ELR (cell line): ENCODE results near the gene KIAA0040.
"Not testable (repeated sequence)": the region's sequence is repeated elsewhere in the genome, so short reads cannot be mapped to it uniquely, and the experiment has no call there.

Source experiments
- DNase-seq: peaks from one replicate; pipeline ENCODE4 v3.0.0-alpha.2; 2015; ENCODE audit warnings: low read depth

The KIAA0040 gene

DNA sequence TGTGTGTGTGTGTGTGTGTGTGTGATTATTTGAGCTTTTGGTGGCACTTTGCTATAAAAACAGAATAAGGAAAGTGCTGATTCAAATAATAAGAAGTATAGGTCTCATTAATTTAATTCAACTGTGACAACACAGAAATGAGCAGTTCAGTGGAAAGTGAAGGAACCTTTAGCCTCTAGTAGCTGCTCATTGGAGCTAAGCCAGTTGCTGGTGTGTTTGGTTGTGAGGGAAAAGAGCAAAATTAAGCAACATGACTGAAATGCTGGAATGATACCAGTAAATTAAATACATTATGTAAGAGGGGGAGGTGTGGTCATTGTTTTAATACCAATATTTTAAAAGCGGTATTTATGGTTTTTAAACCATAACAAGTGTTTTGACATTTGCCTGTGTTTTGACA, 55.2 kb downstream of the KIAA0040 start:
- no peak for DNase-seq

DNA sequence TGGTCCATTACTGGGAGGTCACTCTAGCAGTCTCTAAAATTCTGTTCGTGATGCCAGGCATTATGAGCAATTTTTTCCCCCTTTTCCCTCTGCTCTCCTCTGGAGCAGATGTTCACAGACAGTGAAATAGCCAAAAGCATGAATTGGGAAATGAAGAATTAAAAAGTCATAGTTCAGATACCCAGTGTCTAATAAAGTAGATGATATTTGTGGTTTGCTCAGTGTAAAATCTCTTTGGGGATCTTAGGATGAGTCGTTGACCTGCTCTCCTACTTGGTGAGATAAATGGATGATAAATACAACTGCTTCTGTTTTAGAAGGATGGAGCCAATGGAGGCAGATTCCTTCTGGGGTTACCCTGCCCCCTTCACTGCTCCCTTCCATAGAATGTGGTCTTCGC, 56.3 kb downstream of the KIAA0040 start:
- no peak for DNase-seq

DNA sequence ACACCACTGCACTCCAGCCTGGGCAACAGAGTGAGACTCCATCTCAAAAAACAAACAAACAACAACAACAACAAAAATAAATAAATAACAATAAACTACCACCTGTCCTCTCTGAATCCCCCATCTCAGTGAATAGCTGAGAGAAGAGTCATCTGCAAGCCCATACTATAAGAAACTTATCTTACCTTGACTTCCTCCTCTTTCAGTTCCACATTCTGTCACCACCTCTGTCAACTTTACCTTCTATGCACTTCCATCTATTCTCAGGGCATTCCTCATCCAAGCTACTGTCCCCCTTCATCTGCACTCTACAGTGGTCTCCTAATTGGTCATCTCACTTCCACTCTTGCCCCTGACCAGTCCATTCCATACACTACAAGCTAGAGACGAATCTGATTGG, 58.1 kb downstream of the KIAA0040 start:
- DNase-seq = no peak

DNA sequence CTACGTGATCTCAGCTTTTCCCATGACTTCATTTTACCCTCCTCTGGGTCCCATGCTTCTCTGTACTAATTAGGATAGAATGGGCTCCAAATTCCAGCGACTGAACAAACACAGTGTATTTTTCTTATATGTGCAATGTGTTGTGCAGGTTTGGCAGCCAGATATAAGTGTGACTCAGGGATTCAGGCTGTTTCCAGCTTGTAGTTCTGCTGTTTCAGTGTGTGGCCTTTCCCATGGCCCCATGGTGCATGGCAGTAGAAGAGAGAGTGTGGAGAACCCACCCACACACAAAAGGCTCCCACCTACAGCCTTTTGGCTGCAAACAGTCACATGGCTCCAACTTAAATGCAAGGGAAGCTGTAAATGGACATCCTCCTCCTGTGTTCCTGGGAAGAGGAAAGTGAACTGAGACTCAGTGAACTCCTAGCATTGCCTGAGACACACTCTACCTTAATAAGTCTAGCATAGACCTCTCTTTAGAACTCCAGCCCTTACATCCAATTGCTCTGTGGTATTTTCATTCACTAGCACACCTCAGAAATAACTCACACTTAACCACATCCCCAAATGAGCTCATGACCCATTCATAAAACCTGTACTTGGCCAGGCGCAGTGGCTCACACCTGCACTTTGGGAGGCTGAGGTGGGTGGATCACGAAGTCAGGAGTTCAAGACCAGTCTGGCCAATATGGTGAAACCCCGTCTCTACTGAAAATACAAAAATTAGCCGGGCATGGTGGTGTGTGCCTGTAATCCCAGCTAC, 58.7 kb downstream of the KIAA0040 start:
- DNase-seq = no peak

DNA sequence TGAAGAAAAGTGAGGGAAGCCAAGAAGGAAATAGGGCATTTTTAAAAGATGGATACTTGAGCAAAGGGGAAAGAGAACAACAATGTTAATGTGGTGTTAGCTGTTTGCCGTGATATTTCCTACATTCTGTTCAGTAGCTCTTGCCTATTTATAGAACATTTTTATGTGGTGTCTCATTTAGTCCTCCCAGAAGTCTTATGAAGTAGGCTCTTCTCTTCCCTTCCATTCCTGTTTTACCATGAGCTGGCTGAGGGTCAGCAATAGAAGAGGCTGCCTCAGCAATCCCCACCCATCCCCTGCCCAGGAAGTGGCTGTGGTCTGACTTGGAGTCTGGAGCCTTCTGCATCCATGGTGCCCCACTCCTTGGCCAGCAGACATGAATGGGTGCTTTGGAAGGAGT, 60.1 kb downstream of the KIAA0040 start:
- DNase-seq = peak; percentile 12

DNA sequence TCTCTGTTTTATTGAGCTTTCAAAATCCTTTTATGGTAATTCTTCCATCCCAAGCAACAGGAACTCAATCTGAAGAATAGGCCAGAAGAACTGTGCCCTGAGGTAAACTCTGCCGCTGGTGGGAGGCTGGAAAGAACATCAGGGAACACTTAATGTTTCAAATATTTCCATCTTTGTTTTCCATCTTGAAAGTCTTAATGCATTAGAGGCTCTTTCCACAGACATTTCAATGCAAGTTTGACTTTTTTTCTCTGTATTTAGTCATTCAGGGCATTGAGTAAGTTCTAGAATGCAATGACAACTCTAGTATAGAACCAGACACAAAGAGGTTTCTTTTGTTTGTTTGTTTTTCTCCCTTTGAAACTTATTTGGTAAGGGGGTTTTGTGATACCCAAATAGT, 61.5 kb downstream of the KIAA0040 start:
- no peak for DNase-seq

DNA sequence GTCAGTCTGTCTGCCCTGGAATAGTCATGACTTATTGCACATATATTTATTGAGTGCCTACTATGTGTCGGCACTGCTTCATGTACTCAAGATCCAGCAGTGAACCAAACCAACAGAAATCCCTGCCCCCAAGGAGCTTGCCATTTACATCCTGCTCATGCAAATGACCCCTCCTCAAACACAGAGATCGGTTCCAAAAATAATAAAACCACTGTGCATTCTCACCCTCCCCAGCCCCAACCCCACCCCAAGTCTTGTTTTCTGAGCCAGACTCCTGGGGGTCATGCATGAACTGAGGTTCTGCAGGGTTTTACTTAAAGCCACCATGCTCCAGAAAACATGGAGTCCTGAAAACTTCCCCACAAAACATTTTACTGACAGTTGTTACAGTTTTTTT, 61.9 kb downstream of the KIAA0040 start:
- DNase-seq = no peak

DNA sequence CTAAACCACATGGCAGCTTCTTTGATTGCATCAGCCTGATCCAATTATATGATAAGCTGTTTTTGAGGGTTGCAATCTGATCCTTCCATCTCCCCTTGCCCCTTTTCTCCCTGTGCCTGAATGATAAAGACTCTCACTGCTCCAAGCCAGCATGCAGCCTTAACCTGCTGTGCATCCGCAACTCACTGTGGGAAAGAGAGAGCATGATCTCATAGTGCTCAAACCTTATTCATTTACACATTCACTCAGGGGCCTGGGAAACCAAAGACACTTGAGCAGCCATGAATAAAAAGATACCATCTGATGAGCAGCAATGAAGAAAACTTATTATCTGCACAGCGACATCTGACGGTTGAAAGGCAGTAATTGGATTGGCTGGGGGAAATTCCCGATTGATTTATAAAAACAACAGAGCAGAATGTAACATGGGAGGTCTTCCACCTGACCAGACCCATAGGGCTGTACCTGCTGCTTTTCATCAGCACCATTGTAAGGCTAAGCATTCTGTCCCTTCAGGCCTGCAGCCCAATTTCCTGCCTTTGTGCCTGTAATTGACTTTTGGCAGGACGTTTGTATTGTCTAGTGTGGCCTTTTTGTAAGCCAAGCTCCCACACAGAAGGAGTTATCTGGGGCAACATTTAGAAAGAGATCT, 62.5 kb downstream of the KIAA0040 start:
- DNase-seq = no peak

DNA sequence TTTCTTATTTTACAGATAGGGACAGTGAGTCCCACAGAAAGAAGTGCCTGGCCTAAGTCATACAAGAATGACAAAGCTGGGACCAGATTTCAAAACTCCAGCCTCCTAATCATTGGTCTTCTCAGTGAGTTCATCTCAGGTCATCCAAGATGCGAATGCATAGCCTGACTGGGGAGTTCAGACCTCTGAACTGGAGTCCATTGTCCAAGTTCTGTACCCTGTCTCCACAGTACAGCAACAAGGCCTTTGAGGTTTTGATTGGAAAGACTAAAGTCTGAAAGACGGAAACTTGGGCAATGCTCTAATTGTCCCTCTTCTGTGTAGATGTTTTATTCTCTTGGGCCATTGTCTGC, 63.0 kb downstream of the KIAA0040 start:
- no peak for DNase-seq

DNA sequence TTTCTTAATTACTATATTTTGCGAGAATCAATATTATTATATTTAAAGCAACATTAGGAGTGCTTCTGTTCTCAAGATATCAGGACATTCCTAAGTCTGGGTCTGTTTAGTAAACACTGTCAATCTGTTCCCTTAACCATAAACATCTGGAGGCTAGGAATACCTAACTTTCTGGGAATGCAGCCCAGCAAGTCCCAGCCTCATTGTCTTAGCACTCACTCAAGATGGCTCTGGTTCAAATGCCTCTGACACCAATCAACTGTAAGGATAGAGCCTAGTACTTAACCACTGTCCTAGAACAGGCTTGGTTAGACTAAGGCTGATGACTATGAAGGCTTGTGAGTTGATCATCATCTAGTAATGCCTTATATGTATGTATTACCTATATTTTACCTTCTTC, 63.4 kb downstream of the KIAA0040 start:
- no peak for DNase-seq

DNA sequence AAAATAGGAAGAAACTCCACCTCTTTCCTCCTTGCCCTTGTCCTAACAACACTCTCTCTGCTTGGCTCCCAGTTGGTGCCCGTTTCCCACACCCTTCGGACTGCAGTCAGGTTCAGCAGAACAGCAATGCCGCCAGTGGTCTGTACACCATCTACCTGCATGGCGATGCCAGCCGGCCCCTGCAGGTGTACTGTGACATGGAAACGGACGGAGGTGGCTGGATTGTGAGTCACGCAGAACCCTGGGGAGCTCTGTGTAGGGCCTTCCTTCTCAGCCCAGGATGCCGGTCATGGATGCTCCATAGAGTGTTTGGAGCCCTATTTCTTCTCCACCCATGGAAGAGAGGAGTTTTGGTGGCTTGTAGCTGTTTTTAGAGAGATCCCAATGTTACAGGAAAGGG, 64.1 kb downstream of the KIAA0040 start:
- DNase-seq = no peak

DNA sequence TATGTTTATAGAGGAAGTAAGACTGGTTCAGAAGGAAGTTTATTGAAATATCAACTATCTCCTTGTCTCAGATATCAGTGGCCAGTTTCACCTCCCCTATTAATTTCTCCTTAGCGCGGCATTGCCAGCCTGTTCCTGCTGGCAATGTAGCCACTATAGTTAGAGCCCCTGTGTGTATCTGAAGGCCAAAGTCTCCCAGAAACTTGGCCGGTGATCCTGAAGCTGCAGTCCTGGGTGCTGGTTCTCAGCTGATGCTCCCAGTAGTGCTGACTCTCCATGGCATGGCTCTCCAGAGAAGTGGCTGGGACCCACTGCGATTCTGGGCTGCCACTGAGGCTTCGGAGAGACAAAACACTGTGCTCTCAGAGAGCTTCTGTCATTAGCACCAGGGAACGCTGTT, 65.0 kb downstream of the KIAA0040 start:
- no peak for DNase-seq

DNA sequence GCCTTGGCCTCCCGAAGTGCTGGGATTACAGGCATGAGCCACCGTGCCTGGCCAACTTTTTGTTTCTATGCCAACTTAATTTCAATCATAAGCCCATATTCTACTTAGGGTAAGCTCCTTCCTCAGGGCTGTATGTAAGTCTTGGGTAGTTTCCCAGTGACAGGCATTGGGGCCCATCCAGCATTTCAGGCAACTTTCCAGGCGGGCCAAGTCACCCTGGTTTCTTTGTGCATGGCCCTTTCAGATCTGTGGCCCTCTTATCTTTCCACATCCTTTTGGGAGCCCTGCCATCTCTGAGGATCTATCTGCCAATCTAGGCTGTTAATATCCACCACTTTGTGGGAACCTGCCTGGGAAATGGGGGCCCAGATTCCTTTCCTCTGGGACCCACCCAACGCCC, 66.2 kb downstream of the KIAA0040 start:
- no peak for DNase-seq

DNA sequence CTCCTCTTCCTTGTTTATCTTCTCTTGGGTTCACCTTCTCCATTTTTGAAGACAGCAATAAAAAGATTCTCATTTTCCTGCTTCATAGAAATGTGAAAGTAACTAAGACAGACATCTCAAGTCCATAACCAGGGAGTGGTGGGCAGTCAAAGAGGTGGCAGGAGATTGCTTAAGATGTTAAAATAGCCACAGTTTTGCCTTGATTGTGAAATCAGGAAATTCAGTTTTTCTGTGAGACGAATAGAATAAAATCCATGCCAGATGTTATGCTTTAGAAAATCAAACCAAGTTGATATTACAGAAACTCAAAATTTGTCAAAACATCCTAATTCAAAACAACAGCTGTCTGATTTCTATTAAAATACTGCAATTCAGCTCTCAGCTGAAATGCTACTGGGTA, 67.7 kb downstream of the KIAA0040 start:
- no peak for DNase-seq

DNA sequence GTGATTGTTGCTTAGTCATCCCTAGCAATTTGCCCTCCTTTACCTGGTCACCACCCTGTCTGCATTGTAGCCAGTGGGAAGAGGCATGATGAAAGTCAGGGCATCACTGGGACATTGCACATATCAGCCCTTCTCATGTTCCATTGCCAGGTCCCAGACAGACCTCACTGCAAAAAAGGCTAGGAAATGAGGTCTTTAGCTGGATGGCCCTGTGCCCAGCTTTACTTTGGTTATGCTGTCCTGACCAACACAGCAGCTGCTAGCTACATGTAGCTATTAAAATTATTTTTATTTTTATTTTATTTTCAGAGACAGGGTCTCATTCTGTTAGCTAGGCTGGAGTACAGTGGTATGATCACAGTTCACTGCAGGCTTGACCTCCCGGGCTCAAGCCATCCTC, 72.1 kb downstream of the KIAA0040 start:
- DNase-seq = no peak

DNA sequence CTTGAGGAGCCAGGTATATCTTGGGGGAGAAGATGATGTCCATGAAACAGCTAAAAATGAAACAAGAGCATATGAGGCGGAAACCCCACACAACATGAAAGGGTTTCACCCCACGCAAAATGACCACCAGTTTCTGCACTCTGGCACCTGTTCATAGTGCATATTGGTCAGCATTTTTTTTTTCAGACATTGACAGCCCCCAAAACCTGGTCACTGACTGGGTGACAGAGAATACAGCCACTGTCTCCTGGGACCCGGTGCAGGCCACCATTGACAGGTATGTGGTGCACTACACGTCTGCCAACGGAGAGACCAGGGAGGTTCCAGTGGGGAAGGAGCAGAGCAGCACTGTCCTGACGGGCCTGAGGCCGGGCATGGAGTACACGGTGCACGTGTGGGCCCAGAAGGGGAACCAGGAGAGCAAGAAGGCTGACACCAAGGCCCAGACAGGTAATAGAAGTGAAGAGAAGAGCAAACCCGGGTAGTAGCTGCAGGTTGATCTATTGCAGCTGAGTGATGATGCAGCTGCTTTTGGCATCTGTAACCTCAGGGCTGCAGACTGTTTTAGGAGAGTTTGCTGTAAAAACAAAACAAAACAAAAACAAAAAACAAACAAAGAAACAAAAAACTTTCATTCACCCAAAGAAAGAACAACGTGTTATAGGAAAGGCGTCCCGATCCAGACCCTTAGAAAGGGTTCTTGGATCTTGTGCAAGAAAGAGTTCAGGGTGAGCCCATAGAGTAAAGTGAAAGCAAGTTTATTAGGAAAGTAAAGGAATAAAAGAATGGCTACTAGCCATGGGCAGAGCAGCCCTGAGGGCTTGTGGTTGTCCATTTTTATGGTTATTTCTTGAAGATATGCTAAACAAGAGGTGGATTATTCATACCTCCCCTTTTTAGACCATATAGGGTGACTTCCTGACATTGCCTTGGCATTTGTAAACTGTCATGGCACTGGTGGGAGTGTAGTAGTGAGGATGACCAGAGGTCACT, 73.9 kb downstream of the KIAA0040 start:
- DNase-seq = no peak

DNA sequence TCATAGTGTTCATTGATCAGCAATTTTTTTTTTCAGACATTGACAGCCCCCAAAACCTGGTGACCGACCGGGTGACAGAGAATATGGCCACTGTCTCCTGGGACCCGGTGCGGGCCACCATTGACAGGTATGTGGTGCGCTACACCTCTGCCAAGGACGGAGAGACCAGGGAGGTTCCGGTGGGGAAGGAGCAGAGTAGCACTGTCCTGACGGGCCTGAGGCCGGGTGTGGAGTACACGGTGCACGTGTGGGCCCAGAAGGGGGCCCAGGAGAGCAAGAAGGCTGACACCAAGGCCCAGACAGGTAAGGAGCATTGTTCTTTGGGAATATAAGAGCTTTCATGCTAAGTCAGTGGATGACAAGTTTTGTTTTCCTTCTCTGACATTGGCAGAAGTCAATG, 75.7 kb downstream of the KIAA0040 start:
- DNase-seq = no peak

DNA sequence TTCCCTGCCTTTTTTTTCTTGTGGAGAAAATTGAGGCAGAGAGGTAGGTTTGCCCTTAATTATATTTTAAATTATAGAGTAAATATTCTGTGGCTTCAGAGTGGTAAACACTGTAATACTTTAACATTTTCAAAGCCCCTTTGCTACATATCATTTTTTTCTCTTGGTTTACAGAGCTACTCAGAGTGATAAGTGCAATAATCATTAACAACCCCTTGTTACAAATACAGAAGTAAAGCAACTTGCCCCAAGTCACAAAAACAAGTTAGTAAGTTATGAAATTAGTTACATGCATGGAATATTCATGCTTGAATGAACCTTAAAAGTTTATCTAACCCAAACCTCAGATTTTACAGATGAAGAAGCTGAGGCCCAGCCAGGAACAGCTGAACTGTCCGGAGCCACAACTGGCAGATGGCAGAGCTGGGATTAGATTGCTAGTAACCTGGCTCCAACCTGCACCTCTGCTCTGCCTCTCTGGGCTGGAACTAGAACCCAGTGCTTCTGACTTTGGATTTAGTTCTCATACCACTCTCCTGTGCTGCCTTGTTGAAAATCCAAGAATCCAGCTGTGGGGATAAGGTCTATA, 76.3 kb downstream of the KIAA0040 start:
- DNase-seq = no peak

DNA sequence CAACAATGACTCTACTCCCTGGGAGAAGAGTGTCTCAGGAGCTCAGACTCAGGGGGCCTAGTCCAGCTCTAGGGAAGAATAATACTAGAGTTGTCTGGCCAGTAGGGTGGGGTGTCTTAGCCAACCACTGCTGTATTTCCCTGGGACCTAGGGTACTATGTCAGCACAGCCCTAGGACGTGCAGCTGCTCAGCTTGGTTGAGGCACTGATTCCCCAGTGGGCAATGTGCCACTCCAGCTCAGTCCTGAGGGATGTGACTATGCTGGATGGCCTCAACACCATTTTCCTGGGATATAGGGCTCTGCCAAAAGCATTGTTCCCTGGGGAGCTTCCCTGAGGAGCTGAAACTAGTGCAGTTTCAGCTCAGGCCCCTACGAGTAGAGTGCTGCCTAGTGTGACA, 77.6 kb downstream of the KIAA0040 start:
- DNase-seq = no peak

DNA sequence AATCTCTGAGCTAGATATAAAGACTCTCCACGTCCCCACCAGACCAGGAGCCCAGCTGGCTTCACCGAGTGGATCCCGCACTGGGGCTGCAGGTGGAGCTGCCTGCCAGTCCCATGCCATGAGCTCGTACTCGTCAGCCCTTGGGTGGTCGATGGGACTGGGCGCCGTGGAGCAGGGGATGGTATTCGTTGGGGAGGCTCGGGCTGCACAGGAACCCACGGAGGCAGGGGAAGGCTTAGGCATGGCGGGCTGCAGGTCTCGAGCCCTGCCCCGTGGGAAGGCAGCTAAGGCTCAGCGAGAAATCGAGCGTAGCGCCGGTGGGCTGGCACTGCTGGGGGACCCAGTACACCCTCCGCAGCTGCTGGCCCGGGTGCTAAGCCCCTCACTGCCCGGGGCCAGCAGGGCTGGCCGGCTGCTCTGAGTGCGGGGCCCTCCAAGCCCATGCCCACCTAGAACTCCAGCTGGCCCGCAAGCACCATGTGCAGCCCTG, 84.2 kb downstream of the KIAA0040 start:
- not testable (repeated sequence) for DNase-seq
